ENCODE measurements around the gene CMPK2. TPM values are rescaled to one million over a fixed set of nuclear protein-coding genes. Genes with fewer than 3 reads are reported as not detected.

CMPK2 gene
- total RNA-seq, 4 donors from 2014 or later = 3.8 to 15.3 (median 6.3) TPM

- no peaks in the 10 kb centered on the region for H3K36me3 ChIP-seq
- TF ChIP-seq POLR2A (IDR thresholded peaks at IDR 0.05) (no peak), CTCF (IDR thresholded peaks at IDR 0.05) (no peak)
- H3K27me3 ChIP-seq = no peaks in the 10 kb centered on the region
- no peak for DNase-seq
- no peaks in the 10 kb centered on the region for H3K9me3 ChIP-seq
- no peak overlapping the region for H3K27ac ChIP-seq
- no peaks in the 10 kb centered on the region for H3K4me1 ChIP-seq
- H3K4me3 ChIP-seq (replicated peaks in 1 of 3) = no peak overlapping the region
- 78 to 80% methylated on average over 3 of the region's 3 CpGs for WGBS, 2 donors
- intact Hi-C loops (cut with DNase I) = no loop called here
Measured at GRCh38 chr2:6885968-6886367, 20.3 kb upstream of the CMPK2 start.

- no peaks in the 10 kb centered on the region for H3K27me3 ChIP-seq
- H3K27ac ChIP-seq = no peak overlapping the region
- WGBS, 2 donors = 84 to 88% methylated on average over 2 of the region's 2 CpGs
- no peaks in the 10 kb centered on the region for H3K9me3 ChIP-seq
- H3K4me3 ChIP-seq (replicated peaks in 1 of 3) = no peak overlapping the region
- no peaks in the 10 kb centered on the region for H3K4me1 ChIP-seq
- no peaks in the 10 kb centered on the region for H3K36me3 ChIP-seq
- TF ChIP-seq CTCF (IDR thresholded peaks at IDR 0.05) (no peak), POLR2A (IDR thresholded peaks at IDR 0.05) (no peak)
- intact Hi-C loops (cut with DNase I) = no loop called here
- DNase-seq = no peak
Measured at GRCh38 chr2:6885551-6885950, 19.8 kb upstream of the CMPK2 start.

- DNase-seq = no peak
- no peaks in the 10 kb centered on the region for H3K9me3 ChIP-seq
- WGBS, 2 donors = 79 to 80% methylated on average over 7 of the region's 7 CpGs
- no peak for TF ChIP-seq CTCF (IDR thresholded peaks at IDR 0.05)
- TF ChIP-seq POLR2A (IDR thresholded peaks at IDR 0.05) = no peak
- no peaks in the 10 kb centered on the region for H3K36me3 ChIP-seq
- no peak overlapping the region for H3K4me3 ChIP-seq (replicated peaks in 1 of 3)
- H3K27ac ChIP-seq = no peak overlapping the region
- H3K27me3 ChIP-seq = no peaks in the 10 kb centered on the region
- intact Hi-C loops (cut with DNase I) = no loop called here
- H3K4me1 ChIP-seq = no peaks in the 10 kb centered on the region
Measured at GRCh38 chr2:6883448-6884122, 17.9 kb upstream of the CMPK2 start.

DNA sequence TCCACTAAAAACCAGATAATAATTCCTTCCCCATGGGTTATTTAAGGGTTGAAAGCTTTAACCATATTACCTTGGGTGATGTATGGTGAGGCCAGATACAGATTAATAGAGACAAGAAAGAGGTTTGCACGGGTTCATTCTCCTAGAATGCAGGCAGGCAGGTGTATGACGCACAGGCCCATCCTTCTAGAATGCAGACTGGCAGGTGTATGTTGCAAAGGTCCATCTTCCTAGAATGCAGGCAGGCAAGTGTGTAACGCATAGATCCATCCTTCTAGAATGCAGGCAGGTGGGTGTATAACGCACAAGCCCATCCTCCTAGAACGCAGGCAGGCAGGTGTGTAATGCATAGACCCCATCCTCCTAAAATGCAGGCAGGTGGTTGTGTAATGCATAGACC lies 15.8 kb upstream of the CMPK2 start:
- intact Hi-C loops (cut with DNase I) = no loop called here
- 91 to 93% methylated on average over 5 of the region's 5 CpGs for WGBS, 2 donors
- Histone ChIP-seq H3K27ac (no peak overlapping the region), H3K9me3 (no peaks in the 10 kb centered on the region), H3K27me3 (no peaks in the 10 kb centered on the region), H3K4me3 (replicated peaks in 1 of 3) (no peak overlapping the region), H3K36me3 (no peaks in the 10 kb centered on the region), H3K4me1 (peaks cover 0 to 6% of the 10 kb centered on the region in 2 donors)
- no peak for DNase-seq
- no peak for TF ChIP-seq POLR2A (IDR thresholded peaks at IDR 0.05)
- TF ChIP-seq CTCF (IDR thresholded peaks at IDR 0.05) = no peak

DNA sequence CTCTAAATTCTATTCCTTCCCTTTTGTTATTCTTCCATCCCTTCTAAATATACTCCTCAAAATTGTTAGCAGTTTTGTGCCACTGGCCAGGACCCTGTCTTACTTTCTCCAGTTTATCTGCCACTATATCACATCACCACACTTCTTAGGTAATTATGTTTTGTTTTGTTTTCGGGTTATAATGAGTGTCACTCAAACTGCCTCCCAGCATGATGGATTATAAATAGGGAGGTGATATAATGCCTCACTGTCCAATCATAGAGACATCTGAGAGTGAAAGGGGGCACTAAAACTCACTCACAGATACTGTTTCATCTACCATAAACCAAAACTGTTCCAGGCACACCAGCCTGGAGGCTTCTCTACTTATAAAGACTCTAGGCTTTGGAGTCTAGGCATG lies 15.3 kb upstream of the CMPK2 start:
- no peak for DNase-seq
- WGBS, 2 donors = 83 to 88% methylated on average over 1 of the region's 1 CpG
- H3K4me3 ChIP-seq (replicated peaks in 1 of 3) = no peak overlapping the region
- peaks cover 0 to 6% of the 10 kb centered on the region in 2 donors for H3K4me1 ChIP-seq
- no peaks in the 10 kb centered on the region for H3K36me3 ChIP-seq
- TF ChIP-seq POLR2A (IDR thresholded peaks at IDR 0.05) = no peak
- no peak for TF ChIP-seq CTCF (IDR thresholded peaks at IDR 0.05)
- H3K9me3 ChIP-seq = no peaks in the 10 kb centered on the region
- no peak overlapping the region for H3K27ac ChIP-seq
- intact Hi-C loops (cut with DNase I) = no loop called here
- H3K27me3 ChIP-seq = no peaks in the 10 kb centered on the region
